WTC11 (cell line): ENCODE results near the gene ERBB4. TPM values are rescaled to one million over a fixed set of nuclear protein-coding genes. Genes with fewer than 3 reads are reported as not detected.

Experiments used
- ATAC-seq: fragments of 200-7000 bp; cut with Tn5 transposase; 2 replicates; pipeline ENCODE4 v1.10.0; 2021; ENCODE audit warnings: mild to moderate bottlenecking, moderate library complexity
- CTCF ChIA-PET: fragments of 300-600 bp; sonication (Branson Sonifier 250); formaldehyde crosslinking; loops from one replicate; lab custom pipeline; 2021; ENCODE audit warnings: antibody characterized with exemption; lab: Charles Lee
- POLR2A ChIA-PET: fragments of 350-600 bp; sonication (Branson Sonifier 250); formaldehyde crosslinking; loops from one replicate; lab custom pipeline; 2021; ENCODE audit warnings: antibody characterized with exemption; lab: Charles Lee
- DNase-seq: peaks from one replicate; pipeline ENCODE4 v3.0.0; 2021; ENCODE audit warnings: low spot score
- H3K27ac Mint-ChIP-seq: 2 replicates; pipeline ENCODE4 v1.8.0; 2021; ENCODE audit warnings: mixed read lengths
- H3K27me3 Mint-ChIP-seq: 2 replicates; pipeline ENCODE4 v1.8.0; 2021; ENCODE audit warnings: low read depth, mild to moderate bottlenecking, moderate library complexity, mixed read lengths
- H3K36me3 Mint-ChIP-seq: 2 replicates; pipeline ENCODE4 v1.8.0; 2021; ENCODE audit warnings: mixed read lengths
- H3K4me1 Mint-ChIP-seq: 2 replicates; pipeline ENCODE4 v1.8.0; 2022; ENCODE audit warnings: mixed read lengths
- H3K4me3 Mint-ChIP-seq: 2 replicates; pipeline ENCODE4 v1.8.0; 2021; ENCODE audit warnings: mild to moderate bottlenecking, moderate library complexity, mixed read lengths
- H3K9me3 Mint-ChIP-seq: 2 replicates; pipeline ENCODE4 v1.8.0; 2021; ENCODE audit warnings: mixed read lengths
- CBFB ChIP-seq: sonication (generic); formaldehyde crosslinking; IDR thresholded peaks from 2 replicates; pipeline ENCODE4 v1.8.1; 2022; ENCODE audit warnings: mild to moderate bottlenecking, low read depth, missing genetic modification reagents
- CREB1 ChIP-seq: sonication (generic); formaldehyde crosslinking; IDR thresholded peaks from 2 replicates; pipeline ENCODE4 v1.8.0; 2023; ENCODE audit warnings: mild to moderate bottlenecking, missing genetic modification reagents
- FOXP1 ChIP-seq: sonication (generic); formaldehyde crosslinking; IDR thresholded peaks from 2 replicates; pipeline ENCODE4 v1.8.0; 2022; ENCODE audit warnings: missing genetic modification reagents, mild to moderate bottlenecking, moderate library complexity, borderline replicate concordance
- NFATC4 ChIP-seq: fragments of 250-450 bp; sonication (Bioruptor Pico); IDR thresholded peaks from 2 replicates; pipeline ENCODE4 v1.9.0; 2021; ENCODE audit warnings: mild to moderate bottlenecking
- NFE2L1 ChIP-seq: sonication (generic); formaldehyde crosslinking; IDR thresholded peaks from 2 replicates; pipeline ENCODE4 v1.8.1; 2023; ENCODE audit warnings: missing genetic modification reagents
- OVOL2 ChIP-seq: fragments of 250-450 bp; sonication (Bioruptor Pico); IDR thresholded peaks from 2 replicates; pipeline ENCODE4 v1.9.0; 2021; ENCODE audit warnings: mild to moderate bottlenecking, borderline replicate concordance
- PRRX2 ChIP-seq: fragments of 250-450 bp; sonication (Bioruptor Pico); IDR thresholded peaks from 2 replicates; pipeline ENCODE4 v1.8.0; 2021; ENCODE audit warnings: mild to moderate bottlenecking
- TCF7 ChIP-seq: sonication (generic); formaldehyde crosslinking; IDR thresholded peaks from 2 replicates; pipeline ENCODE4 v1.8.0; 2022; ENCODE audit warnings: mild to moderate bottlenecking, low read depth, missing genetic modification reagents, moderate library complexity
- TEAD1 ChIP-seq: sonication (generic); formaldehyde crosslinking; IDR thresholded peaks from 2 replicates; pipeline ENCODE4 v1.8.0; 2022; ENCODE audit warnings: mild to moderate bottlenecking, missing genetic modification reagents
- ZBTB21 ChIP-seq: sonication (generic); formaldehyde crosslinking; IDR thresholded peaks from 2 replicates; pipeline ENCODE4 v1.8.1; 2023; ENCODE audit warnings: mild to moderate bottlenecking, missing genetic modification reagents, borderline replicate concordance
- ZNF138 ChIP-seq: sonication (generic); formaldehyde crosslinking; conservative IDR thresholded peaks from 2 replicates; pipeline ENCODE4 v1.8.1; 2022; ENCODE audit warnings: mild to moderate bottlenecking, moderate library complexity, missing genetic modification reagents
- ZNF423 ChIP-seq: fragments of 250-450 bp; sonication (Bioruptor Pico); IDR thresholded peaks from 2 replicates; pipeline ENCODE4 v2.1.2; 2022; ENCODE audit warnings: mild to moderate bottlenecking, moderate library complexity
- total RNA-seq: library from RNA; stranded (reverse); gene quantifications from 3 replicates; pipeline ENCODE4 v1.2.3, GENCODE V29; 2021
- TF ChIP-seq, protein P1 (sequence below): sonication (generic); formaldehyde crosslinking; IDR thresholded peaks from 2 replicates; pipeline ENCODE4 v1.8.0; 2023; ENCODE audit warnings: mild to moderate bottlenecking, missing genetic modification reagents
- TF ChIP-seq, protein P2 (sequence below): sonication (generic); formaldehyde crosslinking; IDR thresholded peaks from 2 replicates; pipeline ENCODE4 v1.8.1; 2023; ENCODE audit warnings: mild to moderate bottlenecking, missing genetic modification reagents, moderate library complexity
- TF ChIP-seq, protein P3 (sequence below): sonication (generic); formaldehyde crosslinking; IDR thresholded peaks from 2 replicates; pipeline ENCODE4 v1.8.1; 2022; ENCODE audit warnings: low read depth, mild to moderate bottlenecking, moderate library complexity, missing genetic modification reagents, borderline replicate concordance
- TF ChIP-seq, protein P4 (sequence below): fragments of 250-450 bp; sonication (Bioruptor Pico); IDR thresholded peaks from 2 replicates; pipeline ENCODE4 v1.8.0; 2021; ENCODE audit warnings: mild to moderate bottlenecking
- TF ChIP-seq, protein P5 (sequence below): sonication (generic); formaldehyde crosslinking; IDR thresholded peaks from 2 replicates; pipeline ENCODE4 v1.8.0; 2023; ENCODE audit warnings: missing genetic modification reagents, mild to moderate bottlenecking, borderline replicate concordance
- TF ChIP-seq, protein P6 (sequence below): sonication (generic); formaldehyde crosslinking; conservative IDR thresholded peaks from 2 replicates; pipeline ENCODE4 v1.8.1; 2023; ENCODE audit warnings: mild to moderate bottlenecking, low read depth, missing genetic modification reagents, moderate library complexity
- TF ChIP-seq, protein P7 (sequence below): sonication (generic); formaldehyde crosslinking; IDR thresholded peaks from 2 replicates; pipeline ENCODE4 v1.8.1; 2023; ENCODE audit warnings: mild to moderate bottlenecking, missing genetic modification reagents
- TF ChIP-seq, protein P8 (sequence below): sonication (generic); formaldehyde crosslinking; IDR thresholded peaks from 2 replicates; pipeline ENCODE4 v1.8.0; 2022; ENCODE audit warnings: mild to moderate bottlenecking, missing genetic modification reagents

Gene ERBB4
- total RNA-seq, 1 experiment from 2014 or later = 1.6 TPM

DNA sequence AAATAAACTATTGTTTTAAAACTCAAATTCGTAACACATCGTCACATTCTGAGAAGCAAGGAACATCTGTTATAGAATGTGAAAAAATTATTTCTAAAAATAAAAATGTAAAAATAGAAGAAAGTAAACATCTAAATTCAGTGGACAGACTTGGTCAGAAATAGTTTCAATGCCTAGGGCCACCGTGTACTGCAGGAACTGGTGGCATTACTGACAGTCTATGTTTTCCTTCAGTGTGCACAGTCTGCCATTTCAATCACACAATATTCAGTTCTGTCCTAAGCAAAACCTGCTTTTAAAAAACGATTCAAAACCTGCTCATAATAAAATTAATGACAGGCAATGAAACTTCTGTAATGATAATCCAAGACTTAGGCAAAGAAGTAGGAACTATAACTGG lies 190.1 kb downstream of the ERBB4 start:
- Mint-ChIP-seq H3K27me3 (no peaks in the 10 kb centered on the region), H3K27ac (no peak overlapping the region), H3K4me3 (no peak overlapping the region), H3K36me3 (no peaks in the 10 kb centered on the region), H3K9me3 (peaks cover 4% of the 10 kb centered on the region; the same call in 1 of the 2 replicates), H3K4me1 (peaks cover 6% of the 10 kb centered on the region)
- DNase-seq = no peak
- ATAC-seq = no peak
- ChIA-PET POLR2A (no interaction called here), CTCF (no interaction called here)
- TF ChIP-seq, protein P1, sequence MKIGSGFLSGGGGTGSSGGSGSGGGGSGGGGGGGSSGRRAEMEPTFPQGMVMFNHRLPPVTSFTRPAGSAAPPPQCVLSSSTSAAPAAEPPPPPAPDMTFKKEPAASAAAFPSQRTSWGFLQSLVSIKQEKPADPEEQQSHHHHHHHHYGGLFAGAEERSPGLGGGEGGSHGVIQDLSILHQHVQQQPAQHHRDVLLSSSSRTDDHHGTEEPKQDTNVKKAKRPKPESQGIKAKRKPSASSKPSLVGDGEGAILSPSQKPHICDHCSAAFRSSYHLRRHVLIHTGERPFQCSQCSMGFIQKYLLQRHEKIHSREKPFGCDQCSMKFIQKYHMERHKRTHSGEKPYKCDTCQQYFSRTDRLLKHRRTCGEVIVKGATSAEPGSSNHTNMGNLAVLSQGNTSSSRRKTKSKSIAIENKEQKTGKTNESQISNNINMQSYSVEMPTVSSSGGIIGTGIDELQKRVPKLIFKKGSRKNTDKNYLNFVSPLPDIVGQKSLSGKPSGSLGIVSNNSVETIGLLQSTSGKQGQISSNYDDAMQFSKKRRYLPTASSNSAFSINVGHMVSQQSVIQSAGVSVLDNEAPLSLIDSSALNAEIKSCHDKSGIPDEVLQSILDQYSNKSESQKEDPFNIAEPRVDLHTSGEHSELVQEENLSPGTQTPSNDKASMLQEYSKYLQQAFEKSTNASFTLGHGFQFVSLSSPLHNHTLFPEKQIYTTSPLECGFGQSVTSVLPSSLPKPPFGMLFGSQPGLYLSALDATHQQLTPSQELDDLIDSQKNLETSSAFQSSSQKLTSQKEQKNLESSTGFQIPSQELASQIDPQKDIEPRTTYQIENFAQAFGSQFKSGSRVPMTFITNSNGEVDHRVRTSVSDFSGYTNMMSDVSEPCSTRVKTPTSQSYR (CRISPR knock-in tag) = no peak
- no peak for TF ChIP-seq FOXP1 (CRISPR knock-in tag)
- TF ChIP-seq NFE2L1 = no peak
- TF ChIP-seq, protein P2, sequence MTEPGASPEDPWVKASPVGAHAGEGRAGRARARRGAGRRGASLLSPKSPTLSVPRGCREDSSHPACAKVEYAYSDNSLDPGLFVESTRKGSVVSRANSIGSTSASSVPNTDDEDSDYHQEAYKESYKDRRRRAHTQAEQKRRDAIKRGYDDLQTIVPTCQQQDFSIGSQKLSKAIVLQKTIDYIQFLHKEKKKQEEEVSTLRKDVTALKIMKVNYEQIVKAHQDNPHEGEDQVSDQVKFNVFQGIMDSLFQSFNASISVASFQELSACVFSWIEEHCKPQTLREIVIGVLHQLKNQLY (CRISPR knock-in tag) = no peak
- TF ChIP-seq, protein P3, sequence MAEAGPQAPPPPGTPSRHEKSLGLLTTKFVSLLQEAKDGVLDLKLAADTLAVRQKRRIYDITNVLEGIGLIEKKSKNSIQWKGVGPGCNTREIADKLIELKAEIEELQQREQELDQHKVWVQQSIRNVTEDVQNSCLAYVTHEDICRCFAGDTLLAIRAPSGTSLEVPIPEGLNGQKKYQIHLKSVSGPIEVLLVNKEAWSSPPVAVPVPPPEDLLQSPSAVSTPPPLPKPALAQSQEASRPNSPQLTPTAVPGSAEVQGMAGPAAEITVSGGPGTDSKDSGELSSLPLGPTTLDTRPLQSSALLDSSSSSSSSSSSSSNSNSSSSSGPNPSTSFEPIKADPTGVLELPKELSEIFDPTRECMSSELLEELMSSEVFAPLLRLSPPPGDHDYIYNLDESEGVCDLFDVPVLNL (CRISPR knock-in tag) = no peak
- TF ChIP-seq TEAD1 (CRISPR knock-in tag) = no peak
- no peak for TF ChIP-seq ZNF138 (CRISPR knock-in tag)
- TF ChIP-seq, protein P4, sequence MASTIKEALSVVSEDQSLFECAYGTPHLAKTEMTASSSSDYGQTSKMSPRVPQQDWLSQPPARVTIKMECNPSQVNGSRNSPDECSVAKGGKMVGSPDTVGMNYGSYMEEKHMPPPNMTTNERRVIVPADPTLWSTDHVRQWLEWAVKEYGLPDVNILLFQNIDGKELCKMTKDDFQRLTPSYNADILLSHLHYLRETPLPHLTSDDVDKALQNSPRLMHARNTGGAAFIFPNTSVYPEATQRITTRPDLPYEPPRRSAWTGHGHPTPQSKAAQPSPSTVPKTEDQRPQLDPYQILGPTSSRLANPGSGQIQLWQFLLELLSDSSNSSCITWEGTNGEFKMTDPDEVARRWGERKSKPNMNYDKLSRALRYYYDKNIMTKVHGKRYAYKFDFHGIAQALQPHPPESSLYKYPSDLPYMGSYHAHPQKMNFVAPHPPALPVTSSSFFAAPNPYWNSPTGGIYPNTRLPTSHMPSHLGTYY (CRISPR knock-in tag) = no peak

DNA sequence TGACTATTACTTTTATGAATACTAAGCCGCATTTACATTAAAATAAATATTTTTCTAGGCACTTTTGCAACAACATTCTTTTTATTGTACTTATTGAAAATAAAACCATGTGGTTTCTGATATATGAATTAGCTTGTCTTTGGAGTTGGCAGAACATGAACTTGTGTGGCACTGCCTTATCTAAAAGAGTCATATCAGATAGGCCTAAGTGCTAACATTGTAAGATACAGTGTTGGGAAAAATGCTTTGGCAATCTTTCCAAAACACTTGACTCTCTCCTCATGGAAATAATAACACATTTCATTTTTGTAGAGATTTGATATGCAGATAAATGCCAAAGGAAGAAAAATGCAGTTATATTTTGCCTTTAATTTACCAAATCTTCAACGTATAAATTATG lies 191.7 kb downstream of the ERBB4 start:
- Mint-ChIP-seq H3K4me3 (no peak overlapping the region), H3K36me3 (no peaks in the 10 kb centered on the region), H3K27ac (no peak overlapping the region), H3K27me3 (no peaks in the 10 kb centered on the region), H3K9me3 (peaks cover 7% of the 10 kb centered on the region), H3K4me1 (peaks cover 6% of the 10 kb centered on the region)
- no peak for DNase-seq
- ATAC-seq = no peak
- POLR2A ChIA-PET = no interaction called here
- CTCF ChIA-PET = no interaction called here
- TF ChIP-seq OVOL2 (CRISPR knock-in tag) (no peak), NFATC4 (CRISPR knock-in tag) (no peak), CREB1 (CRISPR knock-in tag) (no peak), ZBTB21 (CRISPR knock-in tag) (no peak), PRRX2 (no peak), TCF7 (no peak), ZNF423 (no peak), CBFB (no peak)
- TF ChIP-seq, protein P5, sequence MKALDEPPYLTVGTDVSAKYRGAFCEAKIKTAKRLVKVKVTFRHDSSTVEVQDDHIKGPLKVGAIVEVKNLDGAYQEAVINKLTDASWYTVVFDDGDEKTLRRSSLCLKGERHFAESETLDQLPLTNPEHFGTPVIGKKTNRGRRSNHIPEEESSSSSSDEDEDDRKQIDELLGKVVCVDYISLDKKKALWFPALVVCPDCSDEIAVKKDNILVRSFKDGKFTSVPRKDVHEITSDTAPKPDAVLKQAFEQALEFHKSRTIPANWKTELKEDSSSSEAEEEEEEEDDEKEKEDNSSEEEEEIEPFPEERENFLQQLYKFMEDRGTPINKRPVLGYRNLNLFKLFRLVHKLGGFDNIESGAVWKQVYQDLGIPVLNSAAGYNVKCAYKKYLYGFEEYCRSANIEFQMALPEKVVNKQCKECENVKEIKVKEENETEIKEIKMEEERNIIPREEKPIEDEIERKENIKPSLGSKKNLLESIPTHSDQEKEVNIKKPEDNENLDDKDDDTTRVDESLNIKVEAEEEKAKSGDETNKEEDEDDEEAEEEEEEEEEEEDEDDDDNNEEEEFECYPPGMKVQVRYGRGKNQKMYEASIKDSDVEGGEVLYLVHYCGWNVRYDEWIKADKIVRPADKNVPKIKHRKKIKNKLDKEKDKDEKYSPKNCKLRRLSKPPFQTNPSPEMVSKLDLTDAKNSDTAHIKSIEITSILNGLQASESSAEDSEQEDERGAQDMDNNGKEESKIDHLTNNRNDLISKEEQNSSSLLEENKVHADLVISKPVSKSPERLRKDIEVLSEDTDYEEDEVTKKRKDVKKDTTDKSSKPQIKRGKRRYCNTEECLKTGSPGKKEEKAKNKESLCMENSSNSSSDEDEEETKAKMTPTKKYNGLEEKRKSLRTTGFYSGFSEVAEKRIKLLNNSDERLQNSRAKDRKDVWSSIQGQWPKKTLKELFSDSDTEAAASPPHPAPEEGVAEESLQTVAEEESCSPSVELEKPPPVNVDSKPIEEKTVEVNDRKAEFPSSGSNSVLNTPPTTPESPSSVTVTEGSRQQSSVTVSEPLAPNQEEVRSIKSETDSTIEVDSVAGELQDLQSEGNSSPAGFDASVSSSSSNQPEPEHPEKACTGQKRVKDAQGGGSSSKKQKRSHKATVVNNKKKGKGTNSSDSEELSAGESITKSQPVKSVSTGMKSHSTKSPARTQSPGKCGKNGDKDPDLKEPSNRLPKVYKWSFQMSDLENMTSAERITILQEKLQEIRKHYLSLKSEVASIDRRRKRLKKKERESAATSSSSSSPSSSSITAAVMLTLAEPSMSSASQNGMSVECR (CRISPR knock-in tag) = no peak
- TF ChIP-seq, protein P6, sequence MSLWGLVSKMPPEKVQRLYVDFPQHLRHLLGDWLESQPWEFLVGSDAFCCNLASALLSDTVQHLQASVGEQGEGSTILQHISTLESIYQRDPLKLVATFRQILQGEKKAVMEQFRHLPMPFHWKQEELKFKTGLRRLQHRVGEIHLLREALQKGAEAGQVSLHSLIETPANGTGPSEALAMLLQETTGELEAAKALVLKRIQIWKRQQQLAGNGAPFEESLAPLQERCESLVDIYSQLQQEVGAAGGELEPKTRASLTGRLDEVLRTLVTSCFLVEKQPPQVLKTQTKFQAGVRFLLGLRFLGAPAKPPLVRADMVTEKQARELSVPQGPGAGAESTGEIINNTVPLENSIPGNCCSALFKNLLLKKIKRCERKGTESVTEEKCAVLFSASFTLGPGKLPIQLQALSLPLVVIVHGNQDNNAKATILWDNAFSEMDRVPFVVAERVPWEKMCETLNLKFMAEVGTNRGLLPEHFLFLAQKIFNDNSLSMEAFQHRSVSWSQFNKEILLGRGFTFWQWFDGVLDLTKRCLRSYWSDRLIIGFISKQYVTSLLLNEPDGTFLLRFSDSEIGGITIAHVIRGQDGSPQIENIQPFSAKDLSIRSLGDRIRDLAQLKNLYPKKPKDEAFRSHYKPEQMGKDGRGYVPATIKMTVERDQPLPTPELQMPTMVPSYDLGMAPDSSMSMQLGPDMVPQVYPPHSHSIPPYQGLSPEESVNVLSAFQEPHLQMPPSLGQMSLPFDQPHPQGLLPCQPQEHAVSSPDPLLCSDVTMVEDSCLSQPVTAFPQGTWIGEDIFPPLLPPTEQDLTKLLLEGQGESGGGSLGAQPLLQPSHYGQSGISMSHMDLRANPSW (CRISPR knock-in tag) = no peak
- TF ChIP-seq, protein P7, sequence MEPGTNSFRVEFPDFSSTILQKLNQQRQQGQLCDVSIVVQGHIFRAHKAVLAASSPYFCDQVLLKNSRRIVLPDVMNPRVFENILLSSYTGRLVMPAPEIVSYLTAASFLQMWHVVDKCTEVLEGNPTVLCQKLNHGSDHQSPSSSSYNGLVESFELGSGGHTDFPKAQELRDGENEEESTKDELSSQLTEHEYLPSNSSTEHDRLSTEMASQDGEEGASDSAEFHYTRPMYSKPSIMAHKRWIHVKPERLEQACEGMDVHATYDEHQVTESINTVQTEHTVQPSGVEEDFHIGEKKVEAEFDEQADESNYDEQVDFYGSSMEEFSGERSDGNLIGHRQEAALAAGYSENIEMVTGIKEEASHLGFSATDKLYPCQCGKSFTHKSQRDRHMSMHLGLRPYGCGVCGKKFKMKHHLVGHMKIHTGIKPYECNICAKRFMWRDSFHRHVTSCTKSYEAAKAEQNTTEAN = no peak
- TF ChIP-seq, protein P8, sequence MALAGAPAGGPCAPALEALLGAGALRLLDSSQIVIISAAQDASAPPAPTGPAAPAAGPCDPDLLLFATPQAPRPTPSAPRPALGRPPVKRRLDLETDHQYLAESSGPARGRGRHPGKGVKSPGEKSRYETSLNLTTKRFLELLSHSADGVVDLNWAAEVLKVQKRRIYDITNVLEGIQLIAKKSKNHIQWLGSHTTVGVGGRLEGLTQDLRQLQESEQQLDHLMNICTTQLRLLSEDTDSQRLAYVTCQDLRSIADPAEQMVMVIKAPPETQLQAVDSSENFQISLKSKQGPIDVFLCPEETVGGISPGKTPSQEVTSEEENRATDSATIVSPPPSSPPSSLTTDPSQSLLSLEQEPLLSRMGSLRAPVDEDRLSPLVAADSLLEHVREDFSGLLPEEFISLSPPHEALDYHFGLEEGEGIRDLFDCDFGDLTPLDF (CRISPR knock-in tag) = no peak
